Measurements from ENCODE around the gene MB21D2.

DNA sequence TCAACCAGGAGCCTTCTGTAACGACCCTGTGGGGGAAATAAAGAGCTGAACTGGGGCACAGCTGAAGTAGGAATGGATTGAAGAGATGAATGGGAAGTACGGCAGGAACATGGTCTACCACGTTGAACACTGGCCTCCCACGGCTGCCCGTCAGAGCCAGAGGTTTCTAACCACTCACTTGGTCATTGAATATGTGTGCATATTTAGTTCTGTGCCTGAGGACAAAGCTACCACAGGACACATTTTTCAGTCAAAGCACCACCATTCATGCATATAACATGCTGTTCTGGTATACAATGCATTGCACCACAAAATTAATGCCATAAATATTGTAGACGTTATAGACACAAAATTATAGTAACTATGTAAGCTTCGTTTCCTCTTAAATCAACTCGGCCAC, 75.5 kb downstream of the MB21D2 start:
- TF ChIP-seq, protein P1, sequence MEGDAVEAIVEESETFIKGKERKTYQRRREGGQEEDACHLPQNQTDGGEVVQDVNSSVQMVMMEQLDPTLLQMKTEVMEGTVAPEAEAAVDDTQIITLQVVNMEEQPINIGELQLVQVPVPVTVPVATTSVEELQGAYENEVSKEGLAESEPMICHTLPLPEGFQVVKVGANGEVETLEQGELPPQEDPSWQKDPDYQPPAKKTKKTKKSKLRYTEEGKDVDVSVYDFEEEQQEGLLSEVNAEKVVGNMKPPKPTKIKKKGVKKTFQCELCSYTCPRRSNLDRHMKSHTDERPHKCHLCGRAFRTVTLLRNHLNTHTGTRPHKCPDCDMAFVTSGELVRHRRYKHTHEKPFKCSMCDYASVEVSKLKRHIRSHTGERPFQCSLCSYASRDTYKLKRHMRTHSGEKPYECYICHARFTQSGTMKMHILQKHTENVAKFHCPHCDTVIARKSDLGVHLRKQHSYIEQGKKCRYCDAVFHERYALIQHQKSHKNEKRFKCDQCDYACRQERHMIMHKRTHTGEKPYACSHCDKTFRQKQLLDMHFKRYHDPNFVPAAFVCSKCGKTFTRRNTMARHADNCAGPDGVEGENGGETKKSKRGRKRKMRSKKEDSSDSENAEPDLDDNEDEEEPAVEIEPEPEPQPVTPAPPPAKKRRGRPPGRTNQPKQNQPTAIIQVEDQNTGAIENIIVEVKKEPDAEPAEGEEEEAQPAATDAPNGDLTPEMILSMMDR (IDR thresholded peaks at IDR 0.05; ENCODE audit: insufficient read depth, low read depth, low read length), result no peak
- TF ChIP-seq EZH2 (IDR thresholded peaks at IDR 0.05; ENCODE audit: insufficient read depth, low read length), result no peak
